Neutrophil (primary cell): ENCODE data around the gene CREBBP.

Experiments
- H3K27ac ChIP-seq: fragments of 200-600 bp; sonication (generic); 2 replicates; pipeline ENCODE4 v1.5.1; 2016; ENCODE audit warnings: mild to moderate bottlenecking, moderate library complexity
- H3K27me3 ChIP-seq: fragments of 200-600 bp; sonication (generic); 2 replicates; pipeline ENCODE4 v1.6.0; 2016; ENCODE audit warnings: mild to moderate bottlenecking
- H3K36me3 ChIP-seq: fragments of 200-600 bp; sonication (generic); 2 replicates; pipeline ENCODE4 v1.5.1; 2017
- H3K4me1 ChIP-seq, 2 experiments: fragments of 200-600 bp in 1 of 2; sonication (generic) in 1 of 2; 1 replicate in 1 of 2; 2 replicates in 1 of 2; pipeline versions ENCODE4 v1.5.1 to v1.6.1; 2013 to 2016; ENCODE audit warnings: low read depth in 1 of 2, low read length in 1 of 2, mild to moderate bottlenecking in 1 of 2, moderate library complexity in 1 of 2; ENCODE audit not compliant: control insufficient read depth in 1 of 2, insufficient read depth in 1 of 2
- H3K4me3 ChIP-seq, 2 experiments: fragments of 200-600 bp in 1 of 2; sonication (generic) in 1 of 2; 1 replicate in 1 of 2; 2 replicates in 1 of 2; pipeline ENCODE4 v1.5.1; 2013 to 2016; ENCODE audit warnings: low read depth in 1 of 2, low read length in 1 of 2, mild to moderate bottlenecking in 1 of 2, moderate library complexity in 1 of 2
- H3K9me3 ChIP-seq: fragments of 200-600 bp; sonication (generic); 2 replicates; pipeline ENCODE4 v1.5.1; 2016
- CTCF ChIP-seq: fragments of 200-600 bp; sonication (generic); IDR thresholded peaks from 2 replicates; pipeline ENCODE4 v1.5.1; 2016; ENCODE audit warnings: antibody characterized with exemption

The CREBBP gene

GRCh38 chr16:3793161-3793576 lies 87.3 kb downstream of the CREBBP start:
- peaks cover 0 to 10% of the 10 kb centered on the region in 2 experiments for H3K4me1 ChIP-seq
- no peaks in the 10 kb centered on the region for H3K27me3 ChIP-seq
- no peak for TF ChIP-seq CTCF
- peak overlapping the region; percentile 13 for H3K27ac ChIP-seq
- peaks cover 46% of the 10 kb centered on the region for H3K36me3 ChIP-seq
- no peak overlapping the region for H3K4me3 ChIP-seq
- no peaks in the 10 kb centered on the region for H3K9me3 ChIP-seq

- Histone ChIP-seq H3K27ac (no peak overlapping the region), H3K4me1 (peaks cover 0 to 4% of the 10 kb centered on the region in 2 experiments), H3K4me3 (no peak overlapping the region), H3K9me3 (no peaks in the 10 kb centered on the region), H3K27me3 (no peaks in the 10 kb centered on the region), H3K36me3 (peaks cover 52% of the 10 kb centered on the region)
- TF ChIP-seq CTCF = no peak
Observed at GRCh38 chr16:3792472-3793012, 88.0 kb downstream of the CREBBP start.

GRCh38 chr16:3791701-3792100 lies 88.8 kb downstream of the CREBBP start:
- TF ChIP-seq CTCF = no peak
- H3K27me3 ChIP-seq = no peaks in the 10 kb centered on the region
- H3K36me3 ChIP-seq = peaks cover 58% of the 10 kb centered on the region
- H3K9me3 ChIP-seq = no peaks in the 10 kb centered on the region
- no peak overlapping the region for H3K27ac ChIP-seq
- H3K4me1 ChIP-seq = peaks cover 0 to 4% of the 10 kb centered on the region in 2 experiments
- no peak overlapping the region for H3K4me3 ChIP-seq

GRCh38 chr16:3789375-3790099 lies 91.0 kb downstream of the CREBBP start:
- H3K4me3 ChIP-seq = no peak overlapping the region
- H3K36me3 ChIP-seq = peaks cover 80% of the 10 kb centered on the region
- H3K4me1 ChIP-seq = no peaks in the 10 kb centered on the region
- H3K27ac ChIP-seq = no peak overlapping the region
- TF ChIP-seq CTCF = no peak
- no peaks in the 10 kb centered on the region for H3K9me3 ChIP-seq
- no peaks in the 10 kb centered on the region for H3K27me3 ChIP-seq

- no peak overlapping the region for H3K4me3 ChIP-seq
- H3K27me3 ChIP-seq = no peaks in the 10 kb centered on the region
- no peaks in the 10 kb centered on the region for H3K9me3 ChIP-seq
- peaks cover 87% of the 10 kb centered on the region for H3K36me3 ChIP-seq
- H3K4me1 ChIP-seq = no peaks in the 10 kb centered on the region
- no peak for TF ChIP-seq CTCF
- no peak overlapping the region for H3K27ac ChIP-seq
Observed at GRCh38 chr16:3788711-3789374, 91.7 kb downstream of the CREBBP start.
